GM18873 (cell line): ENCODE results near the gene CTU2.

Experiments used
- ATAC-seq: cut with Tn5 transposase; IDR thresholded peaks from one replicate; pipeline ENCODE4 v1.9.1; 2021; ENCODE audit warnings: mild to moderate bottlenecking, moderate library complexity, moderate number of reproducible peaks; ENCODE audit not compliant: unreplicated experiment, low FRiP score

The CTU2 gene

DNA sequence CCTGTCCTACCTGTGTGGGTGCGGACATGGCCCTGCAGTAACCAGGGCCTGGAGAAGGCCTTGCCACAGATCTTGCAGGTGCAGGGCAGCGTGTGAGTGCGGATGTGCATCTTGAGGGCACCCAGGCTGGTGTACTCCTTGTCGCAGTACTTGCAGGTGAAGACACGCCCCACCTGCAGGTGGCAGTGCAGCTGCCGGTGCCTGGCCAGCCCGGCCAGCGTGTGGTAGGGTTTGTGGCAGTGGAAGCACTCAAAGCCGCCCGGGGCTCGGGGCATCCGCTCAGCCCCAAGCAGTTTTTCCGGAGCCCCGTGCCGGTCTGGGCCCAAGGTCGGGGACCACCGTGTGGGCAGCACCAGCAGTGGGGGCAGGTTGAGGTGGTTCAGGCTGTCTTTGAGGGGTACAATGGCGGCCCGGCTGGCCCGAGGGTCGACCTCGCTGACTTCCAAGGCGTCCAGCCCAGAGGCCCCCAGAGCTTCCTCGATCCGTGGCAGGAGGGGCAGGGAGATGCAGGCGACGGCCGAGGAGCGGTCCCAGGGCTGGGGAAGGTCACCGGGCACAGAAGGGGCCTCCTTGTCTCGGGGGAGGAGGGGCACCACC, 25.1 kb upstream of the CTU2 start:
- no peak for ATAC-seq

DNA sequence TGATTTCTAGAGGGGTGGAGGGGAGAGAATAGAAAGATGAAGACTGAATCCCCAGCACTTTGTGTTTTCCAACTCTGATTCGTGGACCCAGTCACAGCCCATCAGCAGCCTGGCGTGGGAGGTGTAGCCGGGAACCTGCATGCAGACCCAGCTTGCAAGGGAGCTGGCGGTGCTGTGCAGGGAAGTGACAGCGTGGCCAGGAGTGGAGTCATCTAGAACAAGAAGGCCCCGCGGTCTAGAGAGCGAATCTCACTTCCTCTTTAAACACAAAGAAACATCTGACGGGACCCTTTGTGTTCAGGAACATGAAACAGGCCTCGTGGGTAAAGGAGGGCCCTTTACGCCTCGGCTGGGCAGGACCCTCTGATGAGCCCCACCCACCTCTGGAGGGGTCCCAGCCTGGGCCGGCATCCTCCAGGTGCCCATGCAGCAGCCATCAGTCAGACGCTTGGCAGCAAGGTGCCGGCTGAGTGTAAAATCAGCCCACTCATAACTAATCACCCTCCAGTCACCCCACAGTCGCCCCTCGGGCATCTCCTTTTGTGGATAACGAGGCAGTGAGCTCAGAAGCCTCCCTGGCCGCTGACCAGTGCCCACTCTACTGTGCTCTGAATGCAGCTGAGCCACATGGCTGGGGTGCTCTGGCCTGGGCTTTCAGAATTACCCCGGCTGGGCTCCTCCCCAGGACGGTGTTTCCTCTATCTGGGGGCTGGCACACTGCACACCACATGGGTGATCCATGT, 24.4 kb upstream of the CTU2 start:
- peak; percentile 54 for ATAC-seq

DNA sequence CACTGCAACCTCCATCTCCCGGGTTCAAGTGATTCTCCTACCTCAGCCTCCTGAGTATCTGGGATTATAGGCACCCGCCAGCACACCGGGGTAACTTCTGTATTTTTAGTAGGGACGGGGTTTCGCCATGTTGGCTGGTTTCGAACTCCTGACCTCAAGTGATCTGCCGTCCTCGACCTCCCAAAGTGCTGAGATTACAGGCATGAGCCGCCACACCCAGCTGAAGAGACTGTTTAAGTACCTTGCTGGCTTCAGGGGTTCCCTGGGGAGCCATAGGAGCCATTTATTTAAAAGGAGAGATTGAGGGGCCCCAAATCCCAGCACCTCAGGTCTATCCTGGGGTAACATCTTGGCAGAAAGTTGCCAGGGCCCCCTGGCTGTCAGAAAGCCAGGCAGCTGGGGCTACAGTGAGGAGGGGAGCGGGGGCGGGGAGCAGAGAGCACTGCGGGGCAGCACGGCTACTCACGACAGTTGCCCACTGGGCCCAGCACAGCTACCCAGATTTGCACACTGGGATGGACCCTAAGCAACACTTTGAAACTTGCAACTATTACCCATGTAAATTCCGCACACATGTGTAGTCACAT, 21.6 kb upstream of the CTU2 start:
- no peak for ATAC-seq

DNA sequence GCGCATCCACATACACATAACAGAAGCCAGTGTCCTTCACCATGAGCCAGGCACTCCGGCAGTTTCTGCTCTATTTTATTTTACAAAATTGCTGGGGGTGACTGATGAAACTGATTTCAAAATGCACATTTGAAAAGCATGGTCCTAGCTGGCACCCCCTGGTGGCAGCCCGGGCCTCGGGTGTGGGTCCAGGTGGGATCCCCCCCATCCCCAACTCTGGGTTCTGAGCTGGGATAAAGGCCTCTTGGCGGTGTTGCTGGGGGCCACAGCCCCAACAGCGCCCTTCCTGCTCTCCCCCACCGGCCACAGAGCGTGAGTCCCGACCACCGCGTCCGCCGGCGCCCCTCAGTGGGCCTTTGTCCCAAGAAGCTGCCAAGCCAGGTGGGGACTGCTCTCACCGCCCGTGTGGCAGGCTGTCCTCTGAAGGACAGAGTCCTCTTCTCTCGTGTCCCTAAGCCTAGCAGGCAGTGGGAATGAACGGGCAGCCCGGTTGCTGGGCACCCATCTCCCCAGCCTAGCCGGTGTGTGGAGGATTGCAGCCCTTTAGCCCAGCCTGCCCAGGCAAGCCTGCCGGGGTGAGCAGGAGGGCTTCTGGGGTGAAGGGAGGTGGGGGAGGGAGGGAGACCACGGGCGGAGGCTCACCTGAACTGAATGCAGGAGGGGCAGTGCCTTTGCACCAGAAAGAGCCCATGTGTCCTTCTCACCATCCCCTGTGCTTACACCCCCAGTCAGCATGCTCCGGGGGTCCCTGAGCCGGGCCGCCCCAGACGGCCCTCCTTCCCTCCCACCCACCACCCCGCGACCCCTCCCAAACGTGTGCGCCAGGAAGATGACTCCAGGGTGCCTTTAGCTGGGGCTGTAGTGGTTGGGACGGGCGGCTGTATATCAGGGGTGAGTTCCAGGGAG, 20.9 kb upstream of the CTU2 start:
- no peak for ATAC-seq

DNA sequence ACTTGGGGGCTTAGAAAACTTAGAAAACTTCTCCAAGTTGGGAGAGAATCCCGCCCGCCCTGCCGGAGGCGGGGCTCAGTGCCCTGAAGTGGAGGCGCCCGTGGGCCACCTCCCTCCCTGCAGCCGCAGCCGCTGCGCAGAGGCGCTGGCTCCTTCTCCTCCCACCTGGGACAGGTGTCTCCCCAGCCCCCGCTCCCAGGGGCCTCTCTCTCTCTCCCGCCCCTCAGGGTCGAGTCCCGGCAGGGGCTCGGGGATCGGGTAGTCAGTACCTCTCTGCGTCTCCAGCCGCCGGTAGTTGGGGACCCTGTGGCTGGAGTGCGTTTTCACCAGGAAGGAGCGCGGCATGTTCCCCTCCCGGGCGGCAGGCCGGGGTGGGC, 20.3 kb upstream of the CTU2 start:
- peak; percentile 9 for ATAC-seq

DNA sequence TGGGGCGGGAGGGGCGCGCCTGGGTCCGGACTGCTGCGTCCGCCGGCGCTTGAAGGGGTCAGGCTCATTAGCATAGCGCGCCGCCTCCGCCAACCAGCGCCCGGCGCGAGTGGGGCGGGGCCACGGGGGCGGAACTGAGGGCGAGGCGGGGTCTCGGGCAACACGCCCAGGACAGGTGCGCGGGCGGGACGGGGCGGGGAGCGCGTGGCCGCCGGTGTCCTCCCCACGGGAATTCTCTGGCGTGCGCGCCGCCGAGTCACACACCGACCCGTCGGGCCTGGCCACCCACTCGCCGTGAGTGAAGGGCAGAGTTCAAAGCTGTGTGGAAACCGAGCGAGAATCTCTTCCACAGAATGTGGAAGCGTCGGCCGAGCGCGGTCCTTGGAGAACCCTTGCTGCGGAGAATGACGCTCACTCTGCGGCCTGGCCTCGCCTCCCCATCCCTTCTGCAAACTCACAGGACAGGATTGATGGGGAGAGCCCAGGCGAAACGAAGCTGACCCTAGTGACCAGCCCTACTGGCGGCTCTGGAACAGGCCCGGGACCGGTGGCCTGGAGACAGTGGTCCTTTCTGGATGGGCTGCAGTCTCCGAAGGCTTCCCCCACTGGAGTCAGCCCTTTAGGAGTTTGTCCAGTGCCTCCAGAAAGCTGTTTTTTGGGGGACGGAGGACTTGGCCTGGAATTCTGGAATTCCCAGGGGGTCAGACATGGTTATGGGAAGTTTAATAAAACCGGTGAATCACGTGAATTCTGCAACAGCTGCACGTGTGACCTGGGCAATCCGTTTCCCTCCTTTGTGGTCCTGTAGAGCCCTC, 19.7 kb upstream of the CTU2 start, which contains the start of gene SNAI3:
Gene SNAI3 (minus strand): TSS at position 69 of the 815 bp plus-strand sequence. CDS start 101 bp downstream, outside the sequence.
- ATAC-seq = peak; percentile 44

DNA sequence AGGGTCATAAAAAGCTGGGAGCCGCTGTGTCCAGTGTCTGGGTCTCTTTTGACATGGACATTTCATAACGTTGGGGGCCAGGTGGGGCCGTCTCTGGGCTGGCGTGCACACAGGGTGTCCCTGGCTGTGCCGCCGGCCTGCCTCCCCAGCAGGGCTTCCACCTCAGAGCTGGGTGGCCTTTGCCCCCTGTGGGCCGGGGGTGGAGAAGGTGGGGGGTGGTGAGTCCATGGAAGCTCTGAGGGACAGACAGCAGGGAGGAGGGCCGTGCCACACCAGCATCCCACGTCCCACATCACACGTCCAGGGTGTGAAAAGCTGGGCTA, 19.1 kb upstream of the CTU2 start:
- ATAC-seq = no peak

DNA sequence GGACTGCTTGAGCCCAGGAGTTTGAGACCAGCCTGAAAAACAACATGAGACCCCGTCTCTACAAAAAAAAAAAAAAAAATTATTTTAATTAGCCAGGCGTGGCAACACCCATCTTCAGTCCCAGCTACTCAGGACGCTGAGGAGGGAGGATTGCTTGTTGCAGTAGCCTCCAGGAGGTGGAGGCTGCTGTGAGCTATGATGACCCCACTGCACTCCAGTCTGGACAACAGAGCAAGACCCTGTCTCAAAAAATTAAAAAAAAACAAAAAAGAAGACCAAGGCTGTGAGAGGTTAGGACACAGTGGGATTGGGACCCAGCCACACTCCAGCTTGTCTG, 18.7 kb upstream of the CTU2 start:
- no peak for ATAC-seq

DNA sequence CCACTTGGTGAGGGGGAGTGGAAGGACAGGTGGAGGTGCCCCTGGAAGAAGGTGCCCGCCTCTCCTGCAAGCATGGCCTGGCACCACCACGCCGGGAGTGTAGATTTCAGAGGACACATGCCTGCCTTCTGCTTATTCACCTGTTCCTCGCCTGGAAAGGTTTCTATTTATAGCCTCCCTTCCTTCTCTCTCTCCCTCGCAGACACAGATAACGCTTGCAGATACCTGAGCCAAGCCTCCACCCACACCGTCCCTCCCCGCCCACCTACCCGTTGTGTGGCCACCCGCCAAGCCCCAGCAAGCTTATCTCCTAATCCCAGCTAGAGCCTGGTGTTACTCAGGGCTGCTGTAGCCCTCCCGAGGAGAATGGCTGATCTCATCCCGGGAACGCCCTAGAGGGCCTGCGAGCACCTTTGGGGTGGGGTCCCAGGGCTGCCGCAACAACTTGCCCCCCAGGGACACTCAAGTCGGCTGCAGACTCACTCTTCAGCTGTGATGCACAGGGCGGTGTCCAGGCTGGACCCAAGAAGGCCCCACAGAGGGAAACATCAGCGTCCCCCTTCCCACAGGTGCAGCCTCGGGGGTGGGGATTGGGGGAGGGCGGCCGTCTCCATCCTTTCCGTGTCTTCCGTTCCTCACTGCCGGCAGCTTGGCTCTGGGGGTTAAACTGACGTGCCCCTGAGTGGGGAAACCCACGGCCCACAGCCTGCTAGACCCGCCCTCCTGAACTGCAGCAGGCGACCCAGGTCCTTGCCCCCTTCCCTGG, 18.1 kb upstream of the CTU2 start:
- ATAC-seq = no peak

DNA sequence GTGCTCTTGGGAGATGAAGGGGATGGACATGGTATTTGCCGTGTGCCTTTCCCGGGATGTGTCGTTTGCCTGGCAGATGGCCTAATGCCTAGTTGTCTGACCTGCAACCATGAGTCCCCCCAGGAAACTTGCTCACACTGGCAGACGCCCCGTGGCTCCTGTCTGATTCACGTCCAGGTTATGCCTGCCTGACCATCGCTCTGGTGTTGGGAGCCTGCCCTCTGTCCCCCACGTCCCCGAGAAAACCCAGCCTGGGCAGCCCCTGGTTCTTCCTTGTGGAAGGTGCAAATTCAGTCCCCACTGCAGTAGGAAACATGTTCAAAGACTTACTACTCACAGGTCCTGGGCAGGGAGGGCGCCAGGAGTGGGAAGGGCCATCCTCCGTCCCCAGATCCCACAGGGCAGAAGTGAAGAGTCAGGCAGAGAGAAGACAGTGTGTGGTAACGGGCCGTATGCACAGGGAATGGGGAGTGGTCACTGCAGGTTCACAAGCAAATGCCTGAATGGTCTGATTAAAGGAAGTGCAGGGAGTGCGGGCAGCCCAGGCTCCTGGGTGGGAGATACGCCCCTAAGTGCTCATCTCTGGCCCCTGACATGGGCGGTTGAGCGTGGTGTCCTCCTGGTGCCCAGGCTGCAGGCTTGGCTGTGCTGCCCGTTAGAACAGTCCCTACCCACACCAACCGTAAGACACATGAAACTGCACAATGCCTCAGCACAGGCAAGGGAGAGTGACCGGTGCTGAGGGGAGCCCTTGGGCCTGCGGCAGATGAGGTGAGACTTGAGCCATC, 15.8 kb upstream of the CTU2 start:
- ATAC-seq = no peak

DNA sequence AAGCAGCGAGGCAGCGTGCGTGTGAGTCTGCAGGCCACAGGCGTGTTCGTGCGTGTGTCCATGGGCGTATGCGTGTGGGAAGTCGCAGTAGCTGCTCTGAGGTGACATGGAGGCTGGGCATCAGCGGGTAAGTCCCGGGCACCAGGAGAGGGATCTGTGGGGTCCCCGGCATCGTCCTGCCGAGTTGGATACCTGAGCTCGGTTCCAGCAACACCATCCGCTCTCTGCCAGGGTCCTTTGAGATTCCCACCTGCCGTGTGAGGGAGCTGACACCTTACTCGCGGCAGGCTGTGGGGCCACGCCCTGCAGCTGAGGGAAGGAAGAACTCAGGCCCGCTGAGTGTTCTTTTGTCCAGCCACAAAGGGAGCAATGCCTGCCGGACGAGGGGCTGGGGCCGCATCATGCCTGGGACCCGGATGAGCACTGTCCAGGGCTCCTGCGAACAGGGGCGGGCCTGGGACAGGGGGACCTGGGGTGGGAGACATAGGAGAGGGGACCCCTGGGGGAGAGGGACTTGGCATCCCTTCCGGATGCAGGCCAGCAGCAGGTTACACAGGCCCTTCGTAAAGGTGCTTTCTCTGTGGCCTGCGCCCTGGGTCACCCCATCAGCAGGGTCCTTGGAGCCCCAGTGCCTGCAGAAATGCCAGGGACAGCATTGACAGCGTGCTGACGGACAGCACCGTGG, 15.0 kb upstream of the CTU2 start:
- no peak for ATAC-seq

DNA sequence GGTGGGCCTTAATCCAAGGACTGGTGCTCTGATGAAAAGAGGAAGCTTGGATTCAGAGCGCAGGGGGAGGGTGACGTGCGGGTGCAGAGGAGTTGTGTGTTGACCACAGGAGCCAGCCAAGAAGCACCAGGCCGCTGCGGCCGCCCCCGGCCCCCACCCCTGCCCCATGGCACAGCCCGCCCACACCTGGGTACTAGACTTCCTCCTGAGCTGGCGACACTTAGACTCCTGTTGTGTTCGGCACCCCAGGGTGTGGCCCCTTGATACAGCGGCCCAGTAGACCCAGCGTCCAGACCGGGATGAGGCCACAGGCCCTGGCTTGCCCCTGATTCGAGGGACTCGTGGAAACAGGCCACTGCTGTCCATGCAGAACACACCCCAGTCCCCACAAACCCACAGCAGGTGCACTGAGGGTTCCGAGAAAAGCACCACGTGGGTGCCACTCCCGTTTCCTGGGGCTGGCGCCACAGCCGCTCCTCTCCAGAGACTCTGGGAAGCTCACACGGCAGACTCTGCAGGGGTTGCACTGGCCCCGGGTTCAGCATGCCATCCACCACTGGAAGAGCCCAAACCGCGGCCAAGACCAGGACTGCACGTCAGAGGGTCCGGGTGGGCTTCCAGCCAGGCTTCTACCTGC, 14.3 kb upstream of the CTU2 start:
- ATAC-seq = no peak

DNA sequence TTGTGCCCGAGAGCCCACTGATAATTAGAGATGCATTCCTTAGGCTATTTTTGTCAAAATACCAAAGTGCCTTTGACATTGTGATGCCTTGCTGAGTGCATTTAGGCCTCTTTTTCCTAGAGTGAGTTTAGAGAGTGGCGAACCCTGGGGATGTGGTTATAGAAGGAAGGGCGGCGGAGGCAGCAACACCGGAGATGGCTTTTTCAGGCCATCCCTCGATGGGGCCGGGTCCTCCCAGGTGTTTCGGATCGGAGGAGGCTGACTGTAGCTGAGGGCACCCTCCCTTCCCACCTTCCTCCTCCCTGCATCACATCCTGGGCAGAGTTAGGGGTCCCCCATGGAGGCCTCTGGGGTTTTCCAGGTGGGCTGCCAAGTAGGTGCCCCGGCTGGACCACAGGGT, 13.4 kb upstream of the CTU2 start:
- no peak for ATAC-seq

DNA sequence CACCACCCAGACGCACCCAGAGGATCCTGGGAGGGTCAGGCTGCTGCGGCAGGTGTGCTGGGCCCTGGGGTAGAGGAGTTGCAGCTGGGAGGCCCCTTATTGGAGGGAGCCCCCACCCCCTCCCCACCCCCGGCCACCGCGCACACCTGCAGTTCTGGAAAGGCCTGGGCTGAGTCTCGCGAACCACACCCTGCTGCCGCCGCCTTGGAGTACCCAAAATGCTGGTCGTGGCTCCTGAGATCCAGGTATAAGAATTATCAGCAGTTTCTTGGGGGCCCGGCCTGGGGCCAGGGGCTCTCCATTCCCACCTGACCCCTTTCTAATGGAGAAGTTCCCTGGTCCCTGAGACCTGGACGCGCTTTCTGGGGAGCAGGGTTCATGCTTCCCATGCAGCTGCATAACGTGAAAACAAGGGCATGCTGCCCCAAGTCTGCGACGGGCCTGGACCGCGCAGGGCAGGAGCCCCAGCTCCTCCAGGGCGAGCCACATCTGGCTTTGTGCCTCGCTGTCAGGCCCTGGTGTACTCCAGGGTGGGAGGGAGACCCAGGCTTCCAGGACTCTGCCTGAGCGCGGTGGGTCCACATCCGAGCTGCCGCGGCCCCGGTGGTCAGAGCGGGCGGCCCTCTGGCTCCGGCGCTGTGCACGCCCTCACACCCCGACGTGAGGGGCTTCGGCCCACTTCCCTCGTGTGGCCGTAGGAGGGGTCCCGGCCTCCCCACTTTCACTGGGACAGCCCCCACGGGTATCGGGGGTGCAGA, 12.7 kb upstream of the CTU2 start:
- no peak for ATAC-seq

DNA sequence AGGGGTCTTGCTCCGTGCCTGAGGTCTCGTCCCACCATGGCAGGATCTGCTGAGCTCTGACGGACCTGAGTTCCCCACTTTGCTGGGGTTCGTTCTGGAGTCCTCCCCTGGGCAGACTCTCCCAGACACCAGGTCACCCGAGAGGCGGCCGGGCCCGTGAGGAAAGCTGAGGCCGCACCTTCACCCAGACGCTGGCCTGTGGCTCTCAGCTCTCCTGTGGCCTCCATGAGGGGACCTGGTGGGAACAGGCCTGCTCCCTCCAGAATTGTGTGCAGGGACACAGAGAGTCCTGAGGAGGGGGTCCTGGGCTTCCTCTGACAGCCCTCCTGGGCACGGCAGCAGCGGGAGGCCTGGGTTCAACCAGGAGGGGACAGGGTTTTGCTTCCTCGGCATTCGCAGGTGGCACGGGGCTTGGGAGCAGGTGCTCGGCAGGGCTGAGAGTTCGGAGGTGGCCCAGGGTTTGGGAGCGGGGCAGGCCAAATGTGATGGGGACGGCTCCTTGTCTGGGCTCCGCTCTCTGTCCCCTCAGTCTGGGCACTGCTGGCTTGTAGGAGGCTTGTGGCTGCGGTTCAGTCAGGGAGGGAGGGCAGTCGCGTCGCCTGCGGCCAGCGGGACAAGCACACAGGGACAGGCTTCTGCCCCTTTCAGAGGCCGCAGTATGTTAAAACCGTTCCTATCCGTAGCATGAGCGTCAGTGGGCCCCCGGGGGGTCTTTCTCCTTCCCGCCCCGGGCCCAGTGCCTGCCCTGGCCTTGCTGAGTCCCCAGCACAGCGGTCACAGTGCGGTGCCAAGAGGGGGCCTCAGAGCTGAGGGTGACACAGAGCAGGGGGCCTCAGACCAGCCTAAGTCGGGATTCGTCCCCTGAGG, 11.8 kb upstream of the CTU2 start:
- ATAC-seq = no peak

DNA sequence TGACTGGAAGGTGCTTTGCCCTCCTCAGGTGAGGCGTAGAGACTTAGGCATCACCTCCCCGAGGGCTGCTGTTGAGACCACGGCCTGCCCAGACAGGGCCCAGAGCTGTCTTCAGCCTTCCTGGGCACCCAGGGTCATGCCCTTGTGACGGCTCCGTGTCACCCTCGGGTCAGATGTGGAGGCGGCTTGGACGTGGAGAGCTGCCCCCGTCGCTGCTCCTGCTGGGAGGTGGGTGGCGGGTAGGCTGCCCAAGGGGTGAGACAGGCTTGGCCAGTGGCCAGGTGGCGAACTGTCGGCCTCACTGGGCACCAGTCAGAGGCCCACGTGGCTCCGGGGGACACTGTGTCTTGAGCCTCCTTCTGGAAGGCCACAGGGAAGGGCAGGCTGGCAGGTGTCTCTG, 11.1 kb upstream of the CTU2 start:
- ATAC-seq = no peak
